Tongue (tissue), 3 donors: Measurements from ENCODE around the gene SMTNL2. TPM values are rescaled to one million over a fixed set of nuclear protein-coding genes. Genes with fewer than 3 reads are reported as not detected.
"Not testable (repeated sequence)": the region's sequence is repeated elsewhere in the genome, so short reads cannot be mapped to it uniquely, and the experiment has no call there.

Experiments used
- DNase-seq: peaks from one replicate; pipeline ENCODE4 v3.0.0-alpha.2; 2015
- small RNA-seq: library from RNA; depleted of rRNA; stranded (forward); fragments of <200 nt; gene quantifications from one replicate; pipeline ENCODE3, GENCODE V24; 2014; ENCODE audit warnings: low replicate concordance
- total RNA-seq: library from RNA; depleted of rRNA; stranded (reverse); fragments of >200 nt; gene quantifications from one replicate; pipeline ENCODE4 v1.2.3, GENCODE V29; 2014

SMTNL2 gene
- total RNA-seq, 1 donor from 2014 or later, result 174 TPM

DNA sequence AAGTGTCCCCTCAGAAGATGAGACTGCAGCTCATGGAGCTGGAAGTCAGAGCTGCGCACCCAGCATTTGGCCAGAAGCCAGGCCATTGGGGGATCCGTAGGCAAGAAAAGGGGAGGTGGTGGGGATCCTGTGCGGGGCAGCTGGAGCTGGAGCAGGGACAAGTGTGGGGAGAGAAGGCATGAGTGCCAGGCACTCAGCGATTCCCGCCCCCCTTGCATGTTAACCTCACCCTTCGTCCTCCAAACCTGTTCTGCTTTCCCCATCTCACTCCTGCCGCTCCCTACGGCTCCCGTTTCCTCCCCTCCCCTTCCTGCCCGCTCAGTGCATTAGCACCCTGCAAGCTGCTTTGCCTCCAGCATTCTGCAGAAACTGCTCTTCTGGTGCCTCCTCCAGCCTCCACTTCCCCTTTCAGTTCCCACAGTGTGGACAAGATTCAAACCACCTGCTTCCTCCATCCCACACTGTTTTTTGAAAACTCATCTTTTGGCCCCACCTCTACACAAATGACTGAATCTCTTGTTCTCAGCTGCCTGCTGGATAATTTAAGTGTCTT, 51.6 kb downstream of the SMTNL2 start:
- no peak for DNase-seq

DNA sequence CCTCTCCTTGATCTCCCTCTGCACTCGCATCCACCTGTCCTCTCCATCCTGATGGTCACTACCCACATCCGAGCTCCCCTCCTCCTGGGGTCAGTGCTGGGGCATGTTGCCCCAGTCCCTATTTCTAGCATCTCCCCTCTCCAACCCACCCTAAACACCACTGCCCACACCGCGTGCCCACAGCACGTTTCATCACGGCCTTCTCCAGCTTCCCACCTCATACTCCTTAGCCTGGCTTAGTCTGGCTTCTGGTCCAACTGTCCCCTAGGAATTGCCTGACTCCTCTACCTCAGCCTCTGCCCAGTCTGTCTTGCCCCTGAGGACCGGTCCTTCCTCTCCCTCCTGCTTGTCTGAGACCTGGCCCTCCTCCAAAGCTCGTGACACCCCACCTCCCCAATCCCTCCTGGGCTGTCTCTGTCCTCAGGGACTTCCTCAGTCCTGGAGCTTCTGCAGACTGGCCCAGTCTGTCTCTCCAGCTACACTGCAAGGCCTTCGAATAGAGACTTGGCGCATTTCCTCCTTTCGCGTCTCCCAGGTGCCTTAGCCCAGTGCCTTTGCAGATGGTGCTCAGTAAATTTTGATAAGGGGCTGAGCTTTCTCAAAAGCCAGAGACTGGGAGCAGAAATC, 52.3 kb downstream of the SMTNL2 start:
- no peak for DNase-seq

- DNase-seq, result not testable (repeated sequence)
Observed at GRCh38 chr17:4638766-4639165, 54.4 kb downstream of the SMTNL2 start.

DNA sequence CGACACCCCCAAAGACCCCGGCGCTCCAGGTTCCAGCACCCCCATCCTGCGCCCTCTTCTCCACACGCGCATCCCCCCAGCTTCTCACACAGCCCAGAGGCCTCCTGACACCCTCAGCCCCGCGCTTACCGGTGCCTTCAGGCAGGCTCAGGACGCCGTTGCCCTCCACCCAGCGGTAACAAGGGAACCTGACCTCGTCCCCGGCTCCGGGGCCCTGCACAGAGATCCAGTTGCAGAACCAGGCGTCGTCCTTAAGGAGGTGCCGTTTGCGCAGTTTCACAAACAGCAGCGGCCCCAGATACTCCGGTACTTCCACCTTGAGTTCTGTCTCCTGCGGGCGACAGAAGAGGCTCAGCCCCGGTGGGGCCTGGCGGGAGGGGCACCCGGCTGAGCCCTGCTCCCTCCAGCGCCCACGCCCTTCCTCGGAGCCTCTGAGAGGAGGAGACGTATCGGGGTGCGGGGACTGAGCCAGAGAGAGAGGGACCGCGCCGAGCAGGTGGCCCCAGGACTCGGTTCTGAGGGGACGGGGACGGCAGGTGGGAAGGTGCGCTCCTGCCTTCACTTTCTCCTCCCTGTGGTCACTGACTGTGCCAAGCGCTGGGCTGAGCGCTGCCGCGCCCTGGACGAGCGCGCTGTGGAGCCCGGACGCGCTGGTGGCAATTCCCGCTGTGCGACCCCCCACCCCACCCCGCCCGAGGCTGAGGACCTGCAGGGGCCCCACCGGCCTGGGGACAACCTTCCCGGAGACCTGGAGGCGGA, 55.2 kb downstream of the SMTNL2 start:
- DNase-seq, result not testable (repeated sequence)

DNA sequence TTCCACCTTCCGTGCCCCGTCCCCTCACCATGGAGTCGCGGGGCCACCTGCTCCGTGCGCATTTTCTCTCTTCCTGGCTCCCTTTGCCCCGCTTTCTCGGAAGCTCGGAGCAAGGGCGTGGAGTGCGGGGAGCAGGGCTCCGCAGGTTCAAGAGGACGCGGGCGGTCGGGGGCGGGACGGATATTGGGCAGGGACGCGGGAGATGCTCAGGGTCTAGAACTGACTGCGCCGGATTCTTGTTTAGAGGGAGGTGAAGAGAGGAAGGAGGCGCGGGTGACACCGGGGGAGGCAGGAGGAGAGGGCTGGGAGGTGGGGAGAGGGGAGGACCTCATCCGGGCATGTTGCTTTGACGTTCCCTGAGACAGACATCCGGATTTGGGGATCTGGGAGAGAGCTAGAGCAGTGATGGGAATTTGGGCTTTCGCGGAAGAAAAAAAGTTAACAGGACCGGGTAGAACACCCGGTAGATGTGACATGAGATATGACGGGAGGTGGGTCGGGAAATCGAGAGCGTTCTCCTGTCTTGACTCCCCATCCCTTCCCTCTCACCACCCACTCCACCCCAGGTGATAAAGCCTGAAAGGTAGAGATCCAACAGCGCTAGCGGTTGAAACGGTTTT, 56.4 kb downstream of the SMTNL2 start:
- DNase-seq, result not testable (repeated sequence)

GRCh38 chr17:4641297-4642195, 57.2 kb downstream of the SMTNL2 start, which contains the start of gene ALOX15:
Gene ALOX15 (minus strand): TSS chr17:4641678. CDS start chr17:4641651, 27 bp downstream.
- no peak for DNase-seq

DNA sequence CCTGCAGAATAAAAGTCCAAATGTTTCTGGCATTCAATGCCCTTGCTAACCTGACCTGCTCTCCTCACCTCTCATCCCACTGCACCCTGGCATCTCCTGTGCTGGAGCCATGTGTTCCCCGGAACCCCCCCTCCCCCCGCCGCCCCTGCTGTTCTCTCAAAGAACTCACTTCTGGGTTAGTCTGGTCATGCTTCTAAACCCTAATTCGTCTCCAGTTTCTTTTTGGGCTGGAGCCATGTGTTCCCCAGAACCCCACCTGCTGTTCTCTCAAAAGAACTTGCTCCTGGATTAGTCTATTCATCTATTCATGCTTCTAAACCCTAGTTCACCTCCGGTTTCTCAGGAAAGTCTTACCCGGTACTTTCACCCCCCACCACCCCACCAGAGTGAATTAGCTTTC, 58.0 kb downstream of the SMTNL2 start:
- DNase-seq, result peak; percentile 44

GRCh38 chr17:4643676-4644075, 59.3 kb downstream of the SMTNL2 start:
- DNase-seq, result peak; percentile 12

GRCh38 chr17:4645642-4646041, 61.3 kb downstream of the SMTNL2 start:
- DNase-seq, result no peak

GRCh38 chr17:4648741-4649140, 64.4 kb downstream of the SMTNL2 start:
- DNase-seq, result no peak

DNA sequence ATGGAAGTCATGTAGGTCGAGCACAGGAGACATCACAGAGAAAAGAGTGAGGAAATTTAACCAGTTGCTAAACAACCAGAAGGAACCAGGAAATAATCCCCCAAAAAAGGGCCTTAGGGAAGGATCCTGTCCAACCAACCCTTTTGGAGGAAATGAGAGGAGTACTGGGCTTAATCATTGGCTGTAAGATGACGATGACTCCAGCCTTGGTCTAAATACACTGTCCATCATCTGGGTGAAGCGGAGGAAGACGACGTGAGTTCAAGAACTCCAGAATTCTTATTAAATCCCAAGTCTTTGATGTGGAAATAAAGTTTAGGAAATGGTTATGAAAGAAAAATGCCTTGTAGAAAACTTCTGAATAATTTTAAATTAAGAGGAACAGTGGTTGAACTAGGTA, 68.7 kb downstream of the SMTNL2 start:
- DNase-seq, result no peak

DNA sequence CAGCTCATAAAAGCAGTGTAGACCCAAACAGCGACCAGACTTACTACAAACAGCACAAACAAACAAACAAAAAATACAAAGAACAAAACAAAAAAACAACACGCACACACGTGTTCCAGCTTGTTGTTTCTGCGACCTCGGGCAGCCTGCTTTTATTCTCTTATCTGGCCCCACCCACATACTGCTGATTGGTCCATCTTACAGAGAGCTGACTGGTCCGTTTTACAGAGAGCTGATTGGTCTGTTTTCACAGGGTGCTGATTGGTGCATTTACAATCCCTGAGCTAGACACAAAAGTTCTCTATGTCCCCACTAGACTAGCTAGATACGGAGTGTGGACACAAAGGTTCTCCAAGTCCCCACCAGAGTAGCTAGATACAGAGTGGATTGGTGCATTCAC, 71.6 kb downstream of the SMTNL2 start:
- not testable (repeated sequence) for DNase-seq

- no peak for DNase-seq
Observed at GRCh38 chr17:4657678-4658077, 73.3 kb downstream of the SMTNL2 start.

Small RNA genes within 50 kb of the gene (small RNA-seq; reads per million reads assigned to genes)
- not detected for gene RNU6-955P

Other genes with a start within 250 kb of the SMTNL2 start
- 70.6 TPM for gene UBE2G1, start 217.9 kb upstream of the SMTNL2 start, total RNA-seq
- gene SPNS3, start 150.6 kb upstream of the SMTNL2 start, total RNA-seq, result 1.1 TPM
- 19.9 TPM for gene SPNS2, start 85.6 kb upstream of the SMTNL2 start, total RNA-seq
- 25.7 TPM for gene MYBBP1A, start 29.1 kb upstream of the SMTNL2 start, total RNA-seq
- 10.5 TPM for gene GGT6, start 24.0 kb upstream of the SMTNL2 start, total RNA-seq
- gene ALOX15, start 57.1 kb downstream of the SMTNL2 start, total RNA-seq, result 0.31 TPM
- gene PELP1, start 119.6 kb downstream of the SMTNL2 start, total RNA-seq, result 43.6 TPM
- 14.6 TPM for gene ARRB2, start 126.1 kb downstream of the SMTNL2 start, total RNA-seq
- gene MED11, start 146.9 kb downstream of the SMTNL2 start, total RNA-seq, result 14.9 TPM
- gene ZMYND15, start 155.3 kb downstream of the SMTNL2 start, total RNA-seq, result not detected
- 4.8 TPM for gene CXCL16, start 155.4 kb downstream of the SMTNL2 start, total RNA-seq
- gene TM4SF5, start 187.4 kb downstream of the SMTNL2 start, total RNA-seq, result not detected
- gene VMO1, start 201.8 kb downstream of the SMTNL2 start, total RNA-seq, result 13.1 TPM
- gene GLTPD2, start 204.4 kb downstream of the SMTNL2 start, total RNA-seq, result not detected
- 79.1 TPM for gene PSMB6, start 211.6 kb downstream of the SMTNL2 start, total RNA-seq
- 16.1 TPM for gene PLD2, start 222.6 kb downstream of the SMTNL2 start, total RNA-seq
- 51.4 TPM for gene MINK1, start 248.8 kb downstream of the SMTNL2 start, total RNA-seq